Middle frontal gyrus (tissue), 1 donor: ENCODE measurements around the gene SGO2.
"Not testable (repeated sequence)": the region's sequence is repeated elsewhere in the genome, so short reads cannot be mapped to it uniquely, and the experiment has no call there.

Experiments used
- DNase-seq: peaks from one replicate; pipeline ENCODE4 v3.0.0-alpha.2; 2015; ENCODE audit warnings: low spot score; ENCODE audit errors: extremely low spot score

The SGO2 gene

DNA sequence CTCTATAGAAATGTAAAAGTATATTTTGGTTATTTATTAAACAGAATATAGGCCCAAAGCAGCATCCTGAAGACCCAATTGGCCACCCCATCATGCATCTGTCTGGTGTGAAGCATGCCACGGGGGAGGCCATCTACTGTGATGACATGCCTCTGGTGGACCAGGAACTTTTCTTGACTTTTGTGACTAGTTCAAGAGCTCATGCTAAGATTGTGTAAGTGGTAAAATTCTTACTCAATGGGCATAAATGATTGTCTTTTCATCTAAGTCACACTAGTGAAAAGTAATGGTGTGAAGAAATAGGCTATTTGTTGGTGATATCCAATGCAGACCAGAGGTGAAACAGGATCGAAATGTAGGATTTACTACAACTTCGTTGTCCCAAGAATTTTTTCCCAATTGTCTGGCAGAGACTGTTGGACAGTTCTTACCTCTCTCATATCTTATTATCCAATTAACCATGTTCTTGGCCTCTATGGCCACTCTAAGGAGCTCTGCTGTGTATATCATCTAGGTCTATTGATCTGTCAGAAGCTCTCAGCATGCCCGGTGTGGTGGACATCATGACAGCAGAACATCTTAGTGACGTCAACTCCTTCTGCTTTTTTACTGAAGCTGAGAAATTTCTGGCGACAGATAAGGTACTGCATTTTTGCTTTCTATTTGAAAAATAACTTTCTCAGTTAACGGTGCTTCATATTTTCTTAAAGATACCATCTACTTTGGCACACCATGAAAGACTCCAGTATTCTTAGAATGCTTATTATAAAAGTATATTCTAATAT, 94.8 kb downstream of the SGO2 start:
- no peak for DNase-seq

DNA sequence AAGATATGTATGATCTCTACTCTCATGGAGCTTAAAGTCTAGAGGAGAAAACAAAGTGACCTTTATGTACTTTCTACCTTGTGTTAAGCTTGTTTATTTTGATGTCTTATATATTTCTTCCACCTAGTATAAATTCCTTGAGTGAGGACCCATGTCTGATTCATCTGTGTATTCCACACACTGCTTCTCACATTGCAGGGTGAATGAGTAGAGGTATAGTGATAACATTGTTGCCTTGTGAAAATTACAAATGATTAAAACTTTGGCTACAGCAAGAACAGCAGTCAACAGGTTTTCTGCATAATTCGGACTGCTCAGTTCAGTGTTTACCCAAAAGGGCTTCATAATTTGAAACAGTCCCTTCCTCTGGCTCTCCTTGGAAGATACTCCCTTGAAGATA, 96.1 kb downstream of the SGO2 start:
- no peak for DNase-seq

DNA sequence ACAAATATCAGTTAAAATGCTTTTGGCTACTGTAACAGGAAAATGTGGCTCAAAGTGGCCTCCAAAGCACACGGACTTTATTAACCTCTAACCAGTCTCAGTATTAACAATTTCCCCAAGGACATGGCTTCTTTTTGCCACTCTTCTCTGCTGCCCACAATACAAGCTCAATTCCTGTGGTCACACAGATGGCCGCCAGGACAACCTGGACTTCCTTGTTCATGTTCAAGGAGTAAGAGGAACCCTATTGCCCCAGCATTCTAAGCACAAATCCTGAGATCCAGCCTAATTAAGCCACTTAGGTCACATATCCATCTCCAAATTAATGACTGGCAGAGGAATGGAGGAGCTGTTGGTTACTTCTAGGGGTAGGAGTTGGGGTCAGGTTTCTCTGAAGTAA, 98.0 kb downstream of the SGO2 start:
- no peak for DNase-seq

DNA sequence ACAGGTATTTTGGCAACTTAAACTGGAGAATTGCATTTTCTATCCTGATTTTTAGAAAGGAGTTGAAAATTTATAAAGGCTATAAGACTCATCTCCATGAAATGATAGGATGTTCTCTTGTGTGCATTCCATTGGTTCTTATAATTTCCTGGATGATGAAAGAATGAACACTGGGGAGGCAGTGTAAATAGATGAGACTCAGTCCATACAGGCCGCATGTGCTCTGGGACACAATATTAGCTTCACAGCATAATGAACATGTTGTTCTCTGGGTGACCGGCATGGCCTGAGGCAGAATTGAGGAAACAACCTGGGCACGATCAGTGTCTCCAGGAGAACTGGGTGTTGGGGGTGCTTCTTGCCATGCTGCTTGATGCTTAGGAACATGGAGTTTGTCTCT, 98.7 kb downstream of the SGO2 start:
- no peak for DNase-seq

DNA sequence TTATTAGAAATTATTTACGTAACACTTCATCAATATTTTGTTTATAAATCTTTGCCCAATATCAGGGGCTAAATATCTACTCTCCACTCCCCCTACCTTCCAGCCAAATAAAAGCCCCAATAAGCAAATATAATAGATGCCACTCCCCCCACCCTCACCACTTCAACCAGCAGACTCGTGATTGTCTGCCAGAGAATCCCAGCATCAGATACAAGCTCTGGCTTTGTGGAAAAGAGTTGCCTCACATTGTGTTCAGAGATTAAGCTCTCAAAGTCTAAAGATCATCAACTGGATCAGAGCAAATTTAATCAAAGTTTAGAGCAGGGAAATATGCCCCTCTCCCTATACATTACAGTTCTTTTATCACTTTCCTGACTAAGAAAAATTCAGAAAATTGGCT, 99.3 kb downstream of the SGO2 start:
- DNase-seq, result no peak

DNA sequence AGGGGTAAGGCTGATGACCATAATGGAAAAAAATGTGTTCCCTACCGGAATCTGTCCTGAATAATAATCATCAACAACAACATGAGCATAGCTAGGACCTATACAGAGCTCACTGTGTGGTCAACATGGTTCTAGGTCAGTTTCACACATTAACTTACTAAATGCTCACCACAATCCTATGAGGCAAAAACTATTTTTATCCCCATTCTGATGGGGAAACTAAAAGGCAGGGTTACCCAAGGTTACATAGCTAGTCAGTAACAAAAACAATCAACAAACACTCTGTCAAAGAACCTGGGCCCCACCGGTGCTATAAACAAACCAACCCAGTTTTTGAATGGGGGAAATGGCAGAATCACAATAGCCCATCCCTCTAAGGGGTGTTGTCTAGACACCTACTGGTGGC, 100.0 kb downstream of the SGO2 start:
- no peak for DNase-seq

DNA sequence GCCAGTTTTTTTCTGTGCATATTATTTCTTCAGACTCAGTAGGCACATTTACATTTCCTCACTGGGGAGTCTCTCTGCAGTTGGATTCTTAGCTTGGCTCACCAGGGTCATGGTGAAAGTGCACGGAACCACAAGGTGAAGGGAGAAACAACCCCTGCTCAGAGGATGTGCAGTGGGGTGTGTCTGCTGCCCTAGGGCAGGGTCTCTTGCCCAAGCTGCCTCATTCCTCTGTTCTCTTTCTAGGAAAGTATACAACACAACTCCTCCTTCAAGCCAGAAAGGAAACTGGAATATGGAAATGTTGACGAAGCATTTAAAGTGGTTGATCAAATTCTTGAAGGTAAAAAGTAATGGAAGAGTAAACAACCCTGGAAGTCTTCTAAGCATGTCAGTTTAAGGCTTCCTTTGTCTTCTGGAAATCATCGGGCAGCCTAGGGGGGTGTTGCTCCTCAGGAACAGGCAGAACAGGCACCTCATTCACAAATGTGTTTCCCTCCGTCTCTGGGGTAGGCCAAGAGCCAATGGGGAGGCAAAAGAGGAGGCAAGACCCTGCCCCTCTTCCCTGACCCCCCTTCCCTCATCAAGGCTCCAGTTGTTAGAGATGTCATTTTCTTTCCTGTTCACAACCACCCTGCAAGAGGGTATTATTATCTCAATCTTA, 101.2 kb downstream of the SGO2 start:
- DNase-seq, result no peak

DNA sequence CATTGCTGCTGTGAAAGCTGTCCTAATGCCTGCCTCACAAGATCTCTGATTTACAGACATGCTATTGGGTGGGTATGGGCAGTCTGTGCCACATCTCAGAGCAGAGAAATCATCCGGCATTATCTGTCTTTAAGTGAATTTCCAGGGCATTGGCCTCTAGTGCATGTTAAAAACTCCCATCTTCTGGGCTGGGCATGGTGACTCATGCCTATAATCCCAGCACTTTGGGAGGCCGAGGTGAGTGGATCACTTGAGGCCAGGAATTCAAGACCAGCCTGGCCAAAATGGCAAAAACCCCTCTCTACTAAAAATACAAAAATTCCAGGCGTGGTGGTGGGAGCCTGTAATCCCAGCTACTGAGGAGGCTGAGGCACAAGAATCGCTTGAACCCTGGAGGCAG, 102.5 kb downstream of the SGO2 start:
- DNase-seq, result not testable (repeated sequence)

DNA sequence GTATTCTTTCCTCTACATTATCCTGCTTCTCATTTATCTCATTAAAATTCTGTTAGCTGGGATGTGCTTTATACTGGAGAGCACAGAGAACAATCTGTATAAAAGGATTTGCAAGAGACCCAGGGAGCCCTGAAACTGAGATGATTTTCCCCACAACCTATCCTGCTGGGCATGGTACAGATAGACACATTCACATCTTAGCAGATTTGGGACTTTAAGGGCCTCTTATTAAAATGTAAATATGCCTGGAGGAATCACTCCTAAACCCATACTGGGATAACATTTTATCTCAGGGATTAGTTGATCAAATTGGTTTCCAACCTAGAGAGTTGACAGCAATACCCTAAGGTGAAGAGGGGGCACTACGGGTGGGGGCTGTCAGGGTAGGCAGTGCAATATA, 105.3 kb downstream of the SGO2 start:
- no peak for DNase-seq
